Stimulated activated naive CD8-positive, alpha-beta T cell treated with anti-CD3 and anti-CD28 coated beads, Interleukin-15, Interleukin-2, amounts not matched to agents 100 U/mL and 50 U/mL, for 24 hours (primary cell): ENCODE measurements around the gene AP4E1.
"Not testable (repeated sequence)": the region's sequence is repeated elsewhere in the genome, so short reads cannot be mapped to it uniquely, and the experiment has no call there.

Experiments
- ATAC-seq: fragments of 150-1000 bp; cut with Tn5 transposase; one replicate; pipeline ENCODE4 v1.10.0; 2021
- DNase-seq: peaks from one replicate; pipeline ENCODE4 v3.0.0; 2021

AP4E1 gene

GRCh38 chr15:50889589-50889988 lies 18.9 kb upstream of the AP4E1 start:
- DNase-seq (no peak), ATAC-seq (no peak)

- DNase-seq (no peak), ATAC-seq (no peak)
Measured at GRCh38 chr15:50890751-50891150, 17.7 kb upstream of the AP4E1 start.

DNA sequence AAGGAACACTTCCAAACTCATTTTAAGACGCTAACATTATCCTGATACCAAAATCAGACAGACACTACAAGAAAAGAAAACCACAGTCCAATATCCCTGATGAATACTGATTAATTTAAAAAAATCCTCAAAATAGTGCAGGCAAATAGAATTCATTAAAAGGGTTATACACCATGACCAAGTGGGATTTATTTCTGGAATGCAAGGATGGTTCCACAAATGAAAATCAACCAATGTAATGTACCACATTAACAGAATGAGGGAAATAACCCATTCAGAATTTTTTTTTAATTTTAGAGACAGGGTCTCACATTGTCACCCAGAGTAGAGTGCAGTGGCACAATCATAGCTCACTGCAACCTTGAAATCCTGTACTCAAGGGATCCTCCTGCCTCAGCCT lies 17.3 kb upstream of the AP4E1 start:
- ATAC-seq: no peak
- no peak for DNase-seq

DNA sequence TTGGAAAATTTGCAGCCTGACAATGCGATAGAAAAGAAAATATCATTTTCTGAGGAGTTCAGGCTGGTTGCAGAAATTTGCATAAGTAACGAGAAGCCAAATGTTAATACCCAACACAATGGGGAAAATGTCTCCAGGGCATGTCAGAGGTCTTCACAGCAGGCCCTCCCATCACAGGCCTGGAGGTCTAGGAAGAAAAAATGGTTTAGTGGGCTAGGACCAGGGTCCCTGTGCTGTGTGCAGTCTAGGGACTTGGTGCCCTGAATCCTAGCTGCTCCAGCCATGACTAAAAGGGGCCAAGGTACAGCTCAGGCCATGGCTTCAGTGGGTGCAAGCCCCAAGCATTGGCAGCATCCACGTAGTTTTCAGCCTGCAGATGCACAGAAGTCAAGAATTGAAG lies 14.5 kb upstream of the AP4E1 start:
- no peak for ATAC-seq
- no peak for DNase-seq

GRCh38 chr15:50901390-50901789 lies 7.1 kb upstream of the AP4E1 start:
- ATAC-seq, DNase-seq: not testable (repeated sequence)

DNA sequence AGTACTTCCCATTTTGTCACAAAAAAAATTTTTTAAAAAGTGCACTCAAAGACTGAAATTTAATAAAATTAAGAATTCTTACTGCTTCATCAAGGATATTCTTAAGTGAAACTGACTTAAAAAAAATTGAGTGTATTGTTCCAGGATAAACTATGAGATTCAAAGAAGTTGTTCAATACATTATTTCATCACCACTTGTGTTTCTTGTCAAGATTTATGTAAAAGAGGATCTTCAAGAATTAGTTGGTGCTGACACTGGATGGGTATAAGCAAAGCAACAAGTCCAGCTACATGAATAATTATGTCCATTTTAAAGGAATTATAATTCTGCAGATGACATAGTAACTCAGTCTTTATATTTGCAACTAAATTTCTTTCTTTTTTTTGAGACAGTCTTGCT lies 4.3 kb upstream of the AP4E1 start:
- DNase-seq: no peak

GRCh38 chr15:50905055-50905454 lies 3.4 kb upstream of the AP4E1 start:
- no peak for ATAC-seq
- no peak for DNase-seq

More for the DNA sequence above, 4.3 kb upstream of the AP4E1 start:
- ATAC-seq: no peak

DNA sequence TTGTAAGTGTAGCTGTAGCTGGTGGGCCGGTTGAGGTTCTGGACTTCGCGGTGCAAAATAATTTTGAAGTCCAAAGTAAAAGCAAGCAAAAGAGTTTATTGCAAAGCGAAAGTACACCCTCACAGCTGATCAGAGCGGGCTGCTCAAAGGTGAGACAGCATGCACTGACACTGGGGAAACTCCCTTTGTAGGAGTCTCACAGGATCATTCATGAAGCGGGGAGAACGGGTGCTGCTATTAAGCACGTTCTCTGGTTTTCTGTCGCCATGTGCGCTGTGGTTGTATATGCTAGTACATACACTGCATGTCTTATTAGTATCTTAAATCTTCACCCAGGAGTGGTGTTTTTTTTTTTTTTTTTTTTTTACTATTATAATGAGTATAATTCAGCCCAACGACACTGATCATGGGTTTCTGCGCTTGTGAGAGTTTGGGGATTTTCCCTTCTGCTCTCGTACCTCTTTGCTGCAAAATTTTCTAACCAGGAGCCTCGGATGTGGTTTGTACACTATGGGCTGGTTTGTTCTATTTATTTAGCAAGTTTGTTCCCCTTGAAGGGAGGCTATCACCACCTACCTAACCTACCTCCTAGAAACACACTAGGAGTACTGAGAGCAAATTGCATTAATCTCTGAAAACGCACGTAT lies 1.4 kb upstream of the AP4E1 start:
- DNase-seq (peak; percentile 73), ATAC-seq (peak; percentile 78)

GRCh38 chr15:50907601-50908208 lies 778 bp upstream of the AP4E1 start:
- DNase-seq (peak; percentile 65), ATAC-seq (peak; percentile 39)

DNA sequence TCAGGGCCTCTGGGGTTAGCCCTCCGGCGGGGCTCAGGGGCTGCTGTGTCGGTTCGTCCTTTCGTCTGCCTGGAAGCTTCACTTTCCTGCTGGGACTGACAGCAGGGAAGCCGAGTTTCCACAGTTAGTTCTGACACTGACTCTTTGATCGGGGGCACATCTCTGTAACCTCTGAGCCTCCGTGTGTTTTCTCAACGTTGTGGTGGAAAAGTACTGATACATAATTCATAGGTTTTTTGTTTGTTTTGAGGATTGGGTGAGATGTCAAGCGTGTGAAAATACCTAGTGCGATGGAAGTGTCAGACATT lies 481 bp downstream of the AP4E1 start:
- ATAC-seq: no peak
- no peak for DNase-seq

- DNase-seq, ATAC-seq: not testable (repeated sequence)
Measured at GRCh38 chr15:50910426-50910795, 1.9 kb downstream of the AP4E1 start.

DNA sequence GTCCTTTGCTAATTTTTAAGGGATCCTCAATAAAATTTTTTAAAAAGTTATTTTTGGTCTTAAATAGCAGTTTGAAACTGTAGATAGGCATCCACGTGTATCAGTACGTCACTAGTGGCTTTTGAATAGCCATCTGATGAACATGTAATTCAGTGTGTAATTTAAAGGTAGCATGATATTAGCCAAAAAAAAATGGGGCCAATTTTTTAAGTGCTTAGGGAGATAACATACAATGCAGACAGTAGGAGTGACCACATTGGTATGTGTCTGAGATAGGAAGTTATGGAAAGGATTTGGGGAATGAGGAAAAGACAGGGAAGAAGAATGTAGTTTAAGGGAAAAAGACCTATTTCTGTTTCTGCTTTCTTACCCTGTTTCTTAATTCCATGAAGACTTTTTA lies 2.5 kb downstream of the AP4E1 start:
- DNase-seq (no peak), ATAC-seq (no peak)

- no peak for ATAC-seq
- DNase-seq: no peak
Measured at GRCh38 chr15:50911621-50912020, 3.1 kb downstream of the AP4E1 start.

- ATAC-seq (no peak), DNase-seq (no peak)
Measured at GRCh38 chr15:50916400-50916799, 7.9 kb downstream of the AP4E1 start.

GRCh38 chr15:50919359-50919758 lies 10.9 kb downstream of the AP4E1 start:
- not testable (repeated sequence) for ATAC-seq, DNase-seq

GRCh38 chr15:50925281-50925680 lies 16.8 kb downstream of the AP4E1 start:
- DNase-seq (no peak), ATAC-seq (no peak)

DNA sequence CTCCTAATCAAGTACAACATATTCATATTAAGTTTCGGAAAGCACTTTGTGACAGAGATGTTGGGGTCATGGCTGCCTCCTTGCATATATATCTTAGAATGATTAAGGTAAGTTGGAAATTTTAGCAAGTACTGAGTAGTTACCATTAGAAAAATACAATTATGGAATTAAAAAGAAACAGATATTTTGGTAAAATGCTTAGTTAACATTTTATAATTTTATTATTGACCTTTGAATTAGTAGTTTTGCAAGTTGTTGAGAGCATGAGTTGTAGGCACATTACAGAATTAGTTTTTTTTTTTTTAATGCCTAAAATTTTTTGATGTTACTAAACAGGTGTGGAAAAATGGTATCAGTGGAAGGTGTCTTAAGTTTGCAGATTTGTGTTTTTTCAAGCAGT lies 20.6 kb downstream of the AP4E1 start:
- DNase-seq (no peak), ATAC-seq (no peak)

GRCh38 chr15:50930792-50931191 lies 22.3 kb downstream of the AP4E1 start:
- DNase-seq (no peak), ATAC-seq (no peak)

- no peak for ATAC-seq
- DNase-seq: no peak
Measured at GRCh38 chr15:50933341-50933740, 24.9 kb downstream of the AP4E1 start.

DNA sequence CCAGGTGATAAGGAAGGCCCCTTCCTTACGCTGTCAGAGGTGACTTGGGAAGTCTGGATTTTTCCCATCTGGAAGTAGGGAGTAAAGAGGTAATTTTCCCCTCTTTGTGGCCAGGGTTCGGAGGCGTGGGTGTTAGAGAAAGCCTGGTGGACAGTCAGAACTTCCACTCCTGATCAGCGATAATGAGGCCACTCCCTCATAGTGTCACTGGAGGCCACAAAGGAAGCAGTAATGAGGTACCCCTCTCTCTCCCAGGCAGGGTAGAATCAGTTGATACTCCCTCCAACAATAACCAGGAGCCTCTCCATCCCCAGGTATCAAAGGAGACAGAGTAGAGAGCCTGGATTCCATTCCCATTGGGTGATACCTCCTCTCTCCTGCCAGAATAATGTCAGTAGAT lies 30.0 kb downstream of the AP4E1 start:
- DNase-seq (no peak), ATAC-seq (no peak)

- ATAC-seq (no peak), DNase-seq (no peak)
Measured at GRCh38 chr15:50939911-50940310, 31.4 kb downstream of the AP4E1 start.

- ATAC-seq: no peak
- no peak for DNase-seq
Measured at GRCh38 chr15:50940506-50940905, 32.0 kb downstream of the AP4E1 start.

- no peak for DNase-seq
- no peak for ATAC-seq
Measured at GRCh38 chr15:50943638-50944037, 35.2 kb downstream of the AP4E1 start.

GRCh38 chr15:50944672-50945071 lies 36.2 kb downstream of the AP4E1 start:
- DNase-seq (no peak), ATAC-seq (no peak)

GRCh38 chr15:50945725-50946124 lies 37.2 kb downstream of the AP4E1 start:
- DNase-seq (no peak), ATAC-seq (no peak)
